ENCODE measurements around the gene WDR36.

DNA sequence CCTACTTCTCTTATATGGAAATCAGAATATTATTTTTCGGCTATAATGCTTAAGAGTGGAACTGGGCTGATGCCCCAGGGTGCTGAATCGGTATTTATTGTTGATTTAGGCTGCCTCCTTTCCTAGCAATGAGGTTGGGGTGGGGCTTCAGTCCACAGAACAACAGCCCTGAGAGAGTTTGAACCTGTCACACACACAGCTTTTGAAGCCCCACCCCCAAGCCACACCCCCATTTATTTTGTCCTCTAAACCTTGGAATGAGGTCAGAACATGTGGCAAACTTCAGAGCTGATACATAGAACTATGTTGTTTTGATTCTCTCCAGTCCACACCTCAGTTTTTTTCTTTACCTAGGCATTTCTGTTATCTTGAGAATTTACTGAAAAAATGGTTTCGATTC is 80.4 kb downstream of the WDR36 start:
- TF ChIP-seq EZH2phosphoT487 (IDR thresholded peaks at IDR 0.05; ENCODE audit: insufficient read depth, low read depth) (no peak), EZH2 (IDR thresholded peaks at IDR 0.05; ENCODE audit: insufficient read depth, poor library complexity, severe bottlenecking) (no peak)
